Measurements from ENCODE around the gene TRIM73. TPM values are rescaled to one million over a fixed set of nuclear protein-coding genes. Genes with fewer than 3 reads are reported as not detected.
"Not testable (repeated sequence)": the region's sequence is repeated elsewhere in the genome, so short reads cannot be mapped to it uniquely, and the experiment has no call there.

Gene TRIM73
- total and polyA plus RNA-seq, 5 experiments from 2014 or later, result 0.59 to 35.1 (median 1.7) TPM

DNA sequence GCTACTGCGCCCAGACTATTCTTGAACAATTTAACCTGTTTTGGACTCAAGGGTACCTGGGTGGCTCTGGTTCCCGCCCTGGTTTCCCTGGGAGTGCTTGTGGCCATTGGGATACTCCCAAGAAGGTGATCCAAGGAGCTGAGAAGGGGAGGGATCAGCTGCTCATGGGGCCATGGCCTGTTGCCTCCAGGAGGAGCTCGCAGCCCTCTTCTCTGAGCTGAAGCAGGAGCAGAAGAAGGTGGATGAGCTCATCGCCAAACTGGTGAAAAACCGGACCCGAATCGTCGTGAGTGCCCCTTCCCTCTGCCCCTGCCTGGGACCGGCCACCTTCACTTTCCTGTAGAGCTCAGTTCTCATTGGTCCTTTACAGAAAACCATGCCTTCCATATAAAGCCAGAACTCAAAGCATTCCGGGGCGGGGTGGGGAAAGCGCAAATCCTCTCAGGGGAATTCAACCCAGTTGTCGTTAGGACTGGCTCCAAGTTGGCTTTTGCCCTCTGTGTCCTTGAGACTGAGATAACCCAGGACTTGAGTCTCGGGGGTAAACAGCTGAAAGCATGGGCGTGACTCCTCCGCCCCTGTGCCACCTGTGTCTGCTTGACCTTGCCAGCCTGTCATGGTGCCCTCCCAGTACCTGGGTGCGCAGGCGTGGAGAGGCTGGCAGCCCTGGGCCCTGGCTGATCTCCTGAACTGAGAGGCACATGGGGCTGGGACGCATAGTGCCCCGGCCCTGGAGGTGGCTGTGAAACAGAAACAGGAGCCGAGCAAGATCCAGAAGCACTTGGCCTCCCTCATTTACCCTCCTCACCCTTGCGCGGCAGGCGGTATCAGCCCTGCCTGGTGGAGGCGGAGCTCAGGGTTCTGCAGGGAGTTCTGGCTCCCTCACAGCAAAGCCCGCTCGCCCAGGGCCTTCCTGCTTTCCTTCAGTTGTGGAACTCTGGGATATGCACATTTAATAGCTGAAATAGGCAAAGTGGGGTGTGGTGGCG is 8.3 kb downstream of the TRIM73 start:
- DNase-seq, POLR2A ChIA-PET, H3K4me1 Mint-ChIP-seq, H3K4me3 Mint-ChIP-seq, ATAC-seq, H3K36me3 Mint-ChIP-seq, H3K9me3 Mint-ChIP-seq, H3K27ac Mint-ChIP-seq, H3K27me3 Mint-ChIP-seq: not testable (repeated sequence)

DNA sequence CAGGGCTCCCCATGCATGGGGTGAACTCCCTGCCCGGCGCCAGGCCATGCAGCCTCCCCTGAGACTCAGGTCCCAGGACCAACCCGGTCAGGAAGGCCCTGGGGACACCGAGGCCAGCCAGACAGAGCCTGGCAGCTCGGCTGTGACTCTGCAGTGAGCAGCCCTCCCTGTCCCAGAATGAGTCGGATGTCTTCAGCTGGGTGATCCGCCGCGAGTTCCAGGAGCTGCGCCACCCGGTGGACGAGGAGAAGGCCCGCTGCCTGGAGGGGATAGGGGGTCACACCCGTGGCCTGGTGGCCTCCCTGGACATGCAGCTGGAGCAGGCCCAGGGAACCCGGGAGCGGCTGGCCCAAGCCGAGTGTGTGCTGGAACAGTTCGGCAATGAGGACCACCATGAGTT is 9.2 kb downstream of the TRIM73 start:
- ATAC-seq, H3K27me3 Mint-ChIP-seq, H3K27ac Mint-ChIP-seq, DNase-seq, H3K4me1 Mint-ChIP-seq, H3K36me3 Mint-ChIP-seq, H3K9me3 Mint-ChIP-seq, POLR2A ChIA-PET, H3K4me3 Mint-ChIP-seq: not testable (repeated sequence)

DNA sequence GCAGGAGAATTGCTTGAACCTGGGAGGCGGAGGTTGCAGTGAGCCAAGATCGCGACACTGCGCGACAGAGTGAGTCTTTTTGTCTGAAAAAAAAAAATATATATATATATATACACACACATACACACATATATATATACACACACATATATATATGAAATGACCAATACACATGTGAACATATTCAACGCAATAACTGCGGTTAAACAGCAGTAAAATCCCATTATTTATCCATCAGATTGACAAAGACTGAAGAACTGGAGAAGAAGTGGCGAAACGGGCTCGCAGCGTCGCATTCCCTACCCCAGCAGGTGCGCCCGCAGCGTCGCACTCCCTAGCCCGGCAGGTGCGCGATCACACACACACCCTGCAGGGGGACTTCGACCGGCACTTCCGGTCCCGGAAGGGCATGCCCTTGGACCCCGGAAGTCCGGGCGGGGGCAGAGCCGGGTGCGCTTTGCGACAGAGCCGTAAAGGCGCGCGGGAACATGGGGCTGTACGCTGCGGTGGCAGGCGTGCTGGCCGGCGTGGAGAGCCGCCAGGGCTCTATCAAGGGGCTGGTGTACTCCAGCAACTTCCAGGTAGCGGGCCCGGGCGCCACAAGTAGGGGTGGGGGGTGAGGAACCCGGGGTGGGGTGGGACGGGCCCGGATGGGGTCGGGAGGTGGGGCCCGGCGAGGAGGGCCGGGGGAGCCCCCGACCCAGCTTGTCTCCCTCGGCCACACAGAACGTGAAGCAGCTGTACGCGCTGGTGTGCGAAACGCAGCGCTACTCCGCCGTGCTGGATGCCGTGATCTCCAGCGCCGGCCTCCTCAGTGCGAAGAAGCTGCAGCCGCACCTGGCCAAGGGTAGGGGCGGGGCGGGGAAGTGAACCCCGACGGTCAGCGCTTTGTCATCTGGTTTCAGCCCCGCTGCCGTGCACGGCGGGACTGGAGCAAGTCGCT is 14.7 kb downstream of the TRIM73 start:
- ATAC-seq, result peak; percentile 89 to 95
- Mint-ChIP-seq H3K4me3 (peak overlapping the region; percentile 36 to 84 (median 72)), H3K27ac (peak overlapping the region in 5 of 10 donors; percentile 55 to 83 (median 68))
- H3K27me3 Mint-ChIP-seq, H3K4me1 Mint-ChIP-seq, H3K9me3 Mint-ChIP-seq, H3K36me3 Mint-ChIP-seq, POLR2A ChIA-PET: not testable (repeated sequence)
- peak in 4 of 10 donors; percentile 9 to 35 (median 35) for DNase-seq

DNA sequence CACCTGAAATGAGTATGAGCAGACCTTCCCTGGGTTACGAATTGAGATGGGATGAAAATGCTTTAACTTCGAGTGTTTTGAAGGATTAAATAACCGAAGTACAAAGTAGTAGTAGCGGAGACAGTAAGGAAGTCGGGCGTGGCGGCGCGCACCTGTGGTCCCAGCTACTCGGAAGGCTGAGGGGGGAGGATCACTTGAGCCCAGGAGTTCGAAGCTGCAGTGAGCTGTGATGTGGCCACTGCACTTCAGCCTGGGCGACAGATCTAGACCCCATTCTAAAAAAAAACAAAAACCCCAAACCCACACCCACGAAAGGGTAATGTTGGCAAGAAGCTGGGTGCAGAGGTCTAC is 15.4 kb downstream of the TRIM73 start:
- H3K27me3 Mint-ChIP-seq, POLR2A ChIA-PET, H3K4me1 Mint-ChIP-seq, H3K27ac Mint-ChIP-seq, DNase-seq, H3K4me3 Mint-ChIP-seq, H3K9me3 Mint-ChIP-seq, H3K36me3 Mint-ChIP-seq: not testable (repeated sequence)
- peak; percentile 3 to 15 for ATAC-seq

DNA sequence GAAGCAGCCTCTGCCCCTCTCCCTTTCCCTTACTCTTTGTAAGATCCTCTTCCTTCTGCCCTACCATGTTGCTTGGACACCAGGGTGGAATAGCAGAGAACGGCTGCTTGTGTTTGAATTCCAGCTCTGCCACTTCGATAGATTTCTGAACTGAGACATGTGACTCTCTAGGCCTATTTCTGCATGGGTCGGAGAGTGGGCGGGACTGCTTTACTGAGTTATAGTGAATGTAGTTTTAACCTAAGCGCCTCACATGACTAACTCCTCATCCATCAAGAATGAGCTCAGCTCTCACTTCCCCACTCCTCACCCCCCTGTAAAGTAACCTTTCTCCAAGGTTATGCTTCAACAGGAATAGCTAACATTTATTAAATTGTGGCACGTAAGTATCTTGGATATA is 18.8 kb downstream of the TRIM73 start:
- H3K4me1 Mint-ChIP-seq, ATAC-seq, DNase-seq, H3K27me3 Mint-ChIP-seq, H3K4me3 Mint-ChIP-seq, H3K27ac Mint-ChIP-seq, H3K9me3 Mint-ChIP-seq, POLR2A ChIA-PET: not testable (repeated sequence)
- peaks cover 0 to 18% (median 0%) of the 10 kb centered on the region in 3 donors for H3K36me3 Mint-ChIP-seq

DNA sequence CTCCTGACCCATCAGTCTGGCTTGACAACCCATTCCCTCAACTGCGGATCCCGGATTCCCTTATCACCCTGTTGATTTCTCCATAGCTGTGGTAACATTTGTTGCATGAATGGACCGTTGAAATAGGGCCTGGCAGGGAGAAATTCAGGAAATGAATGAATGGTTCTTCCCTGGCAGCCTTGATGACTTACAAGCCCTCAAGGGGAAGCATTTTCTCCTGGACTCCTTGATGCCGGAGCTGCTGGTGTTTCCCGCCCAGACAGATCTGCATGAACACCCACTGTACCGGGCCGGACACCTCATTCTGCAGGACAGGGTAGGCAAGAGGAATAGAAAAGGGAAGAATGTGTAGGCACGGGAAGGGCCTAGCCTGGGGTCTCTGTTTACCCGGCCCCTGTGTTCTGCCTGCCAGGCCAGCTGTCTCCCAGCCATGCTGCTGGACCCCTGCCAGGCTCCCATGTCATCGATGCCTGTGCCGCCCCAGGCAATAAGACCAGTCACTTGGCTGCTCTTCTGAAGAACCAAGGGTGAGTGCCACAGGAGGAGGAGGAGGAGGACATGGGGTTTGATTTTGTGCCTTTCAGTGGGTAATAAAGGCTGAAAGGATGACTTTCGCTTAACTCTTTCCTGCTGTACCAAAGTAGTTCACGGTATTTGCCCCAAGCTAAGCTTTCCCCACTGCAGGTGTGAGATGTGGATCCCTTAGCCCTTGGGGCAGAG is 19.4 kb downstream of the TRIM73 start:
- Mint-ChIP-seq H3K36me3 (peaks cover 0 to 20% (median 0%) of the 10 kb centered on the region in 3 donors), H3K27ac (peak overlapping the region in 2 of 10 donors; percentile 51 to 75)
- POLR2A ChIA-PET, ATAC-seq, H3K9me3 Mint-ChIP-seq, H3K4me1 Mint-ChIP-seq, H3K27me3 Mint-ChIP-seq, DNase-seq, H3K4me3 Mint-ChIP-seq: not testable (repeated sequence)

DNA sequence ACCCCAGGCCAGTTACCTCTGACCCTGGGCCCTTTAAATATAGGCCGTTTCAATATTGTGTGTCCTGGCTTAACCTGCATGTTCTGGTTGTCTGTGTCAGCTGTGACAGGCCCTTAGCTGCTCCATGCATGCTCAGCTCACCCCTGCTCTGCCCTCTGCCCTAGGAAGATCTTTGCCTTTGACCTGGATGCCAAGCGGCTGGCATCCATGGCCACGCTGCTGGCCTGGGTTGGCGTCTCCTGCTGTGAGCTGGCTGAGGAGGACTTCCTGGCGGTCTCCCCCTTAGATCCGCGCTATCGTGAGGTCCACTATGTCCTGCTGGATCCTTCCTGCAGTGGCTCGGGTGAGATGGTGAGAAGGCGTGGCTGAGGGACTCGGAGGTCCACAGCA is 20.0 kb downstream of the TRIM73 start:
- H3K9me3 Mint-ChIP-seq, DNase-seq, H3K27me3 Mint-ChIP-seq, H3K4me3 Mint-ChIP-seq, H3K4me1 Mint-ChIP-seq, ATAC-seq, POLR2A ChIA-PET: not testable (repeated sequence)
- peaks cover 0 to 26% (median under 1%) of the 10 kb centered on the region in 3 donors for H3K36me3 Mint-ChIP-seq
- peak overlapping the region in 1 of 10 donors; percentile 58 for H3K27ac Mint-ChIP-seq

DNA sequence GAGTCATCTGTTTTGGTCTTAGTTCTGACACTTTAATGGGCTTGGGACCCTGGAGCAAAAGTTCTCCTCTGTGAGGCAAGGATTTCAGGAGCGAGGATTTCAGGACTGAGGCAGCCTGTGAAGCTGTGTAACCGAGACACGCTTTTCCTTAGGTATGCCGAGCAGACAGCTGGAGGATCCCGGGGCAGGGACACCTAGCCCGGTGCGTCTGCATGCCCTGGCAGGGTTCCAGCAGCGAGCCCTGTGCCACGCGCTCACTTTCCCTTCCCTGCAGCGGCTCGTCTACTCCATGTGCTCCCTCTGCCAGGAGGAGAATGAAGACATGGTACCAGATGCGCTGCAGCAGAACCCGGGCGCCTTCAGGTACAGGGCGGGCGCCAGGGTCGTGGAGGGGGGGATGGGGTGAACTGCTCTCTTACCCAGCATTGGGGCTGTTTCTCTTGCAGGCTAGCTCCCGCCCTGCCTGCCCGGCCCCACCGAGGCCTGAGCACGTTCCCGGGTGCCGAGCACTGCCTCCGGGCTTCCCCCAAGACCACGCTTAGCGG is 20.5 kb downstream of the TRIM73 start:
- H3K9me3 Mint-ChIP-seq, DNase-seq, POLR2A ChIA-PET, ATAC-seq, H3K27me3 Mint-ChIP-seq, H3K4me3 Mint-ChIP-seq, H3K4me1 Mint-ChIP-seq: not testable (repeated sequence)
- H3K27ac Mint-ChIP-seq, result peak overlapping the region in 1 of 10 donors; percentile 58
- peaks cover 0 to 28% (median 2%) of the 10 kb centered on the region in 3 donors for H3K36me3 Mint-ChIP-seq

DNA sequence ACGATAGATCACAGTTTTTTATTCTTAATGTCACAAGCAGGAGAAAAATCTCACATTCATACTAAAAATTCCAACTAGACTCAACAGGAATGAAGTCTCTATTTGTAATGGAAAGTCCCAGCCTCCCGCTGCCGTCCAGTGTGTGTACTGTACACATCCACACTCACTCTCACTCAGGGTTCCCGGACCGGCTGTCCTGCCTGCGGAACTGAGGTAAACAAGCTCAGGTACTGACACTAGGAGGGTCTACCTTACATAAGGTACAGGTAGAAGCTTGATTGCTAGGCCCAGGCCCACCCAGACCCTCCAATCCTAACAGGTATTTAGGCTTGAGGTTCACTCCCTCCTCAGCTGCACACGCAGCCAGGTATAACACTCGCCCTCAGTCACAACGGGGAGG is 21.4 kb downstream of the TRIM73 start:
- H3K4me3 Mint-ChIP-seq, POLR2A ChIA-PET, H3K27me3 Mint-ChIP-seq, H3K9me3 Mint-ChIP-seq, ATAC-seq, H3K27ac Mint-ChIP-seq, DNase-seq: not testable (repeated sequence)
- peaks cover 0 to 13% (median 7%) of the 10 kb centered on the region in 4 donors for H3K4me1 Mint-ChIP-seq
- H3K36me3 Mint-ChIP-seq, result peaks cover 0 to 32% (median 5%) of the 10 kb centered on the region in 3 donors

DNA sequence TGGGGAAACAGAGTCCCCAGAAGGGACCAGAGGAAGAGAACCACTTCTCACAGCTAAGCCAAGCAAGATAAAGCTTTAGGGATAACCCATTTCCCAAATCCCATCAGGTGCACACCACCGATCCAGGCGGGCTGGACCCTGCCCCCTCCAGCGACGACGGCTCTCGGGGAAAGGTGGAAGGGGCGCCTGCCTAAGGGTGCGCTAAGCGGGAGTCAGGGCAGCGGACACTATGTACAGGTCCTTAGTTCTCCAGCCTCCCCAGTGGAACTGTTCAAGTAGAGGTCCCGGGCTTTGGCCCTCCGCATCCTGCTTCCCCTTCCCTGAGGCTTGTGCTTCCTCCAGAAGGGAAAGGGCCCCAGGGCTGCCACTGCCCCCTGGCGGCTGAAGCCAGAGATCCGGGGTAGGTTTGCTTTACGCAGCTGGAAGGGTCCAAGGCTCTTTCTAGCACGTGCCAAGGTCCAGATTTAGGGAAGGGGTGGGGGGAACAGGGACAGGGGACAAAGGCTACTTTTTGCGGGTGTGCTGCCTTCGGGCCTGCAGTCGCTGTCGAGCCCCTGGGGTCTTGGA is 22.9 kb downstream of the TRIM73 start:
- H3K9me3 Mint-ChIP-seq, POLR2A ChIA-PET, DNase-seq, H3K27me3 Mint-ChIP-seq, H3K4me3 Mint-ChIP-seq, ATAC-seq, H3K27ac Mint-ChIP-seq: not testable (repeated sequence)
- Mint-ChIP-seq H3K36me3 (peaks cover 0 to 32% (median 5%) of the 10 kb centered on the region in 3 donors), H3K4me1 (peaks cover 0 to 13% (median 7%) of the 10 kb centered on the region in 4 donors)

DNA sequence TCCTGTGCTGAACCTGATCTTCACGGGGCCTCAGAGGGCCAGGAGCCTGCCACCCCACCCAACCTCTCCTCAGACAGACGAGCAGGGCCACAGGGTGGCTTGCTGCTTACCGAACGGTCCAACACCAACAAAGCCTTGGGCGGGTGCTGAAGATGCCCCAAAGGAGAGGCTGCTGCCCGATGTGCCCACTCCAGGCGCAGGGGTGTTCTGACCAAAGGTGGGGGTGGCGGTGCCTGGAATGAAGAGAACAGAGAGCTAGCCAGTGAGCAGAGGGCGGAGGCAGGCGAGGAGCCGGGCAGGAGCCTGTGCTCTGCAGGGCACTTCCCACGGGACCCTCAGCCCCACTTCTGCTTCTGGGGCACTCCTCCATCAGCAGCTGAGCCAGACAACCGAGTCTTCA is 23.8 kb downstream of the TRIM73 start:
- Mint-ChIP-seq H3K4me1 (peaks cover 0 to 15% (median 7%) of the 10 kb centered on the region in 4 donors), H3K36me3 (peaks cover 0 to 35% (median 7%) of the 10 kb centered on the region in 3 donors), H3K27ac (peak overlapping the region in 2 of 10 donors; percentile 31 to 78)
- H3K4me3 Mint-ChIP-seq, H3K9me3 Mint-ChIP-seq, H3K27me3 Mint-ChIP-seq, POLR2A ChIA-PET, ATAC-seq, DNase-seq: not testable (repeated sequence)

DNA sequence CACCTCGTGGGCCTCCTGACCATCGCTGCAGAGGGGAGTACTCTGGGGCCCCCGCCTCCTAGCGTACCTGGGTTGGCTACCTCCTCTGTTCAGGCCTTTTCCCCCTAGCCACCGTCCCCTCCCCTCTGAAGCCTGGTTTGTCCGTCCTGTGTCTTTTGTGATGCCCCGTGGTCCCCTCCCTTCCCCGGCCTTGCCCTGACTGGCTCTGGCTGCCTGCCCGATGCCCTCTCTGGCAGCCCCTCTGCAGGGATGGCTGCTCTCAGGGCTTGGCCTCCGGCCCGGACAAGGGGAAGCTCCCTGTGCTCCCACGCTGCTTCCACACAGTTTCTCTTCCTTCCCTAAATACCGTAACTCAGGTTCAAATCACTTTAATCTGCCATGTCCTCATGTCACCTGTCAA is 24.3 kb downstream of the TRIM73 start:
- peaks cover 0 to 15% (median 7%) of the 10 kb centered on the region in 4 donors for H3K4me1 Mint-ChIP-seq
- POLR2A ChIA-PET, ATAC-seq, H3K9me3 Mint-ChIP-seq, H3K4me3 Mint-ChIP-seq, H3K27me3 Mint-ChIP-seq, DNase-seq: not testable (repeated sequence)
- H3K27ac Mint-ChIP-seq, result peak overlapping the region in 3 of 10 donors; percentile 36 to 77 (median 73)
- H3K36me3 Mint-ChIP-seq, result peaks cover 0 to 40% (median 9%) of the 10 kb centered on the region in 3 donors

Measured in naive thymus-derived CD8-positive, alpha-beta T cell (primary cell).